Naive thymus-derived CD4-positive, alpha-beta T cell (primary cell): Measurements from ENCODE around the gene AKAP5. TPM values are rescaled to one million over a fixed set of nuclear protein-coding genes. Genes with fewer than 3 reads are reported as not detected.

Source experiments
- ATAC-seq: fragments of 150-1000 bp; cut with Tn5 transposase; 2 replicates; pipeline ENCODE4 v1.10.0; 2021; ENCODE audit warnings: mild to moderate bottlenecking, moderate library complexity
- CTCF ChIA-PET: fragments of 350-600 bp; sonication (Branson Sonifier 250); formaldehyde crosslinking; loops from one replicate; lab custom pipeline; 2021; ENCODE audit warnings: antibody characterized with exemption; lab: Charles Lee
- POLR2A ChIA-PET: fragments of 350-600 bp; sonication (Branson Sonifier 250); formaldehyde crosslinking; loops from one replicate; lab custom pipeline; 2021; ENCODE audit warnings: antibody characterized with exemption, inconsistent platforms; lab: Charles Lee
- DNase-seq, 9 donors: peaks; one replicate each; pipeline versions ENCODE4 v3.0.0 to v3.0.0-alpha.2; 2020 to 2022; ENCODE audit warnings: mixed read lengths in 1 of 9
- H3K27ac ChIP-seq: one replicate; pipeline ENCODE4 v1.7.0; 2013; ENCODE audit warnings: mild to moderate bottlenecking, low read depth, low read length, moderate library complexity
- H3K27me3 ChIP-seq, 2 donors: one replicate each; pipeline ENCODE4 v1.7.0; 2013; ENCODE audit warnings: low read length in 2 of 2, mild to moderate bottlenecking in 2 of 2, moderate library complexity in 2 of 2; ENCODE audit not compliant: control insufficient read depth in 2 of 2, insufficient read depth in 2 of 2
- H3K36me3 ChIP-seq, 3 experiments: 1 replicate in 2 of 3; 2 replicates in 1 of 3; pipeline ENCODE4 v1.7.0; 2013; ENCODE audit warnings: low read length in 3 of 3, mild to moderate bottlenecking in 3 of 3, moderate library complexity in 1 of 3; ENCODE audit not compliant: insufficient read depth in 3 of 3, control insufficient read depth in 2 of 3
- H3K4me1 ChIP-seq, 2 donors: one replicate each; pipeline ENCODE4 v1.7.0; 2013; ENCODE audit warnings: low read length in 2 of 2, mild to moderate bottlenecking in 2 of 2, moderate library complexity in 1 of 2; ENCODE audit not compliant: control insufficient read depth in 2 of 2, insufficient read depth in 2 of 2
- H3K4me3 ChIP-seq: 2 replicates; pipeline ENCODE4 v1.7.0; 2013; ENCODE audit warnings: mild to moderate bottlenecking, low read length
- H3K9me3 ChIP-seq, 3 experiments: 1 replicate in 2 of 3; 2 replicates in 1 of 3; pipeline ENCODE4 v1.7.0; 2013; ENCODE audit warnings: low read length in 3 of 3; ENCODE audit not compliant: control insufficient read depth in 2 of 3
- H3K27ac Mint-ChIP-seq, 9 donors: one replicate each; pipeline ENCODE4 v1.8.0; 2020 to 2022; ENCODE audit warnings: mixed read lengths in 9 of 9, mild to moderate bottlenecking in 8 of 9, moderate library complexity in 5 of 9, inconsistent platforms in 2 of 9
- H3K27me3 Mint-ChIP-seq, 5 donors: one replicate each; pipeline ENCODE4 v1.8.0; 2021 to 2022; ENCODE audit warnings: mixed read lengths in 5 of 5, mild to moderate bottlenecking in 1 of 5
- H3K36me3 Mint-ChIP-seq, 5 donors: one replicate each; pipeline ENCODE4 v1.8.0; 2020 to 2022; ENCODE audit warnings: mixed read lengths in 5 of 5, mild to moderate bottlenecking in 3 of 5, inconsistent platforms in 1 of 5
- H3K4me1 Mint-ChIP-seq, 7 donors: one replicate each; pipeline ENCODE4 v1.8.0; 2020 to 2022; ENCODE audit warnings: mixed read lengths in 7 of 7, mild to moderate bottlenecking in 3 of 7, inconsistent platforms in 1 of 7
- H3K4me3 Mint-ChIP-seq, 10 donors: one replicate each; pipeline ENCODE4 v1.8.0; 2020 to 2022; ENCODE audit warnings: mild to moderate bottlenecking in 10 of 10, mixed read lengths in 10 of 10, moderate library complexity in 6 of 10, inconsistent platforms in 2 of 10
- H3K9me3 Mint-ChIP-seq, 11 donors: one replicate each; pipeline ENCODE4 v1.8.0; 2020 to 2022; ENCODE audit warnings: mixed read lengths in 11 of 11, mild to moderate bottlenecking in 4 of 11, inconsistent platforms in 1 of 11, moderate library complexity in 1 of 11
- intact Hi-C, 2 donors: fragments of 100-400 bp; cut with micrococcal nuclease; formaldehyde crosslinking; loops; one replicate each; pipeline ENCODE4 v1.15.1; 2023
- polyA plus RNA-seq, 2 donors: library from polyadenylated mRNA; unstranded; fragments of 300-500 nt; fragmentation: Illumina TruSeq; gene quantifications; one replicate each; pipeline ENCODE4 v1.2.3, GENCODE V29; 2021
- total RNA-seq, 6 experiments: library from RNA in 5 of 6; stranded (reverse) in 5 of 6; gene quantifications; 1 replicate in 5 of 6; 2 replicates in 1 of 6; pipeline ENCODE4 v1.2.3 and lab custom pipeline; 2021 to 2026

AKAP5 gene
- total and polyA plus RNA-seq, 7 experiments from 2014 or later, result 0.03 to 1.7 (median 0.12) TPM; not detected in 1

DNA sequence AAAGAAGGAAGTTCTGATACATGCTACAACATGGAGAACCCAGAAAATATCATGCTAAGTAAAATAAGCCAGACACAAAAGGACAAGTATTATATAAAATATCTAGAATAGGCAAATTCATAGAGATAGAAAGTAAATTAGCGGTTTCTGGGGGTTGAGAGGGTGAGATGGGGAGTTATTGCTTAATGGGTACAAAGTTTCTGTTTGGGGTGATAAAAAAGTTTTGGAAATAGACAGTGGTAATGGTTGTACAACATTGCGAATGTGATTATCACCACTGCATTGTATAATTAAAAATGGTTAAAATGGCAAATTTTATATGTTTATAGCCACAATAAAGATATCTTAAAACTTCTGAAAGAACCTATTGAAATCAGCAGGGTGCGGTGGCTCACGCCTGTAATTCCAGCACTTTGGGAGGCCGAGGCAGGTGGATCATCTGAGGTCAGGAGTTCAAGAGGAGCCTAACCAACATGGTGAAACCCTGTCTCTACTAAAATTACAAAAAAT lies 23.3 kb downstream of the AKAP5 start:
- Histone ChIP-seq H3K4me1 (peaks cover 0 to 13% of the 10 kb centered on the region in 2 donors), H3K9me3 (no peaks in the 10 kb centered on the region), H3K27ac (no peak overlapping the region), H3K4me3 (no peak overlapping the region), H3K27me3 (no peaks in the 10 kb centered on the region), H3K36me3 (peaks cover 15 to 51% (median 24%) of the 10 kb centered on the region in 3 experiments)
- DNase-seq (no peak), ATAC-seq (no peak)
- ChIA-PET CTCF (interaction anchor here (1.3 to 2.7 kb wide), 3 partner anchors 9 to 23 kb away, joined by 5 to 9 read pairs (median 6); no protein-coding TSS in a partner anchor), POLR2A (interaction anchor here (1.0 to 15.8 kb wide), 4 partner anchors 9 to 27 kb away, joined by 3 to 157 read pairs (median 8); partner anchors contain the start of genes ZBTB1 and ZBTB25)
- Mint-ChIP-seq H3K27me3 (no peaks in the 10 kb centered on the region), H3K9me3 (no peaks in the 10 kb centered on the region), H3K4me1 (peaks cover 22 to 57% (median 42%) of the 10 kb centered on the region in 7 donors), H3K4me3 (no peak overlapping the region), H3K36me3 (peaks cover 6 to 43% (median 23%) of the 10 kb centered on the region in 5 donors), H3K27ac (peak overlapping the region in 3 of 9 donors; percentile 6 to 81 (median 21))
- intact Hi-C loops, result no loop called here

DNA sequence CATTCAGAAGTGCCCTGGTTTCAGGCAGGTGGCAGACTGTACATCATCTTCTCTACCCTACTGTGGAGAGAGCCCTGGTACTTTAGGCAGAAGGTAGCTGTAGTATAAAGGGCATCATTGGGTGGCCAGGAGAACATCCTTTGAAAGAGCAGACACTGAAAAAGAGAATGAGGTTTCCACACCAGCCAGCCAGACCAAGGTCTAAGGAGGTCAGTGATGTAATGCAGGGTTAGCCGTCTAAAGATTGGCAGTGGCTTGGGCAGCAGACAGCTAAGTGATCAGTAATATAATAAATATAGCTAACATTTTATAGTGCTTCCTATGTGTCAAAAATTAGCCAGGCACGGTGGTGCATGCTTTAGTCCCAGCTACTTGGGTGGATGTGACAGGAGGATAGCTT lies 26.3 kb downstream of the AKAP5 start:
- peak overlapping the region in 5 of 9 donors; percentile 40 to 76 (median 46) for H3K27ac Mint-ChIP-seq

DNA sequence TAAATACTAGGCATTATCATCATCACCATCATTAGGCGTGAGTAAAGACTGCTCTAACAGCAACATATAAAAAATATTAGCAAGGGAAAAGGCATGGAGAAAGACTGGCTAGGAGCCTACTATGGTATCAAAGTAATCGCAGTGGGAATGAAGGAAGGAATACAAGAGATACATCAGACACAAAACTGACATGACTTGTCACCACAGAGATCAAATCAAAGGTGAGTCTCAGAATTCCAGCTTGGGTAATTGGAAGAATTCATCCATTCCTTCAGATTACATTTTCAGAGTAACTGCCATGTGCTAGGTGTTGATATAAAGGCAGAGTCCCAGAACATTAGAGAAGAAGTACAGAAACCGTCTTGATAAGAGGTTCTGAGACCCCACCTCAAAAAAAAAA lies 28.2 kb downstream of the AKAP5 start:
- no peak overlapping the region for H3K27ac ChIP-seq
- Mint-ChIP-seq H3K4me3 (peak overlapping the region in 9 of 10 donors; percentile 0 to 68 (median 41)), H3K27me3 (no peaks in the 10 kb centered on the region), H3K4me1 (peaks cover 52 to 82% (median 71%) of the 10 kb centered on the region in 7 donors), H3K36me3 (peaks cover 6 to 48% (median 39%) of the 10 kb centered on the region in 5 donors), H3K9me3 (no peaks in the 10 kb centered on the region), H3K27ac (peak overlapping the region in 6 of 9 donors; percentile 23 to 71 (median 68))
- ATAC-seq, result no peak
- H3K4me3 ChIP-seq, result no peak overlapping the region
- ChIA-PET CTCF (interaction anchor here (1.3 kb wide), 2 partner anchors 16 to 19 kb away, joined by 4 read pairs; no protein-coding TSS in a partner anchor), POLR2A (interaction anchor here (0.9 to 15.8 kb wide), 2 partner anchors 10 to 54 kb away, joined by 3 to 157 read pairs; partner anchors contain the start of genes ZBTB1 and ZBTB25)
- DNase-seq, result no peak
- intact Hi-C loops, result loop anchor here in 1 of 2 donors (1.0 kb wide), 1 partner anchor 10 kb away; the partner anchor contains the start of gene ZBTB25
- H3K9me3 ChIP-seq, result no peaks in the 10 kb centered on the region
- peaks cover 8 to 41% of the 10 kb centered on the region in 2 donors for H3K4me1 ChIP-seq
- H3K36me3 ChIP-seq, result peaks cover 5 to 24% (median 5%) of the 10 kb centered on the region in 3 experiments
- no peaks in the 10 kb centered on the region for H3K27me3 ChIP-seq

More for the DNA sequence above, 26.3 kb downstream of the AKAP5 start:
- Histone ChIP-seq H3K4me1 (peaks cover 1 to 28% of the 10 kb centered on the region in 2 donors), H3K4me3 (no peak overlapping the region), H3K36me3 (peaks cover 13 to 42% (median 22%) of the 10 kb centered on the region in 3 experiments), H3K9me3 (no peaks in the 10 kb centered on the region), H3K27me3 (no peaks in the 10 kb centered on the region), H3K27ac (no peak overlapping the region)
- intact Hi-C loops, result no loop called here
- Mint-ChIP-seq H3K9me3 (no peaks in the 10 kb centered on the region), H3K4me1 (peaks cover 42 to 77% (median 64%) of the 10 kb centered on the region in 7 donors), H3K36me3 (peaks cover 6 to 51% (median 31%) of the 10 kb centered on the region in 5 donors), H3K27me3 (no peaks in the 10 kb centered on the region), H3K4me3 (peak overlapping the region in 3 of 10 donors; percentile 30 to 68 (median 48))
- ChIA-PET CTCF (interaction anchor here (0.9 kb wide), 1 partner anchor 19 kb away, joined by 4 read pairs; no protein-coding TSS in a partner anchor), POLR2A (interaction anchor here (0.6 to 15.8 kb wide), 3 partner anchors 12 to 17 kb away, joined by 3 to 157 read pairs (median 3); partner anchors contain the start of genes ZBTB1 and ZBTB25)
- no peak for ATAC-seq
- no peak for DNase-seq

DNA sequence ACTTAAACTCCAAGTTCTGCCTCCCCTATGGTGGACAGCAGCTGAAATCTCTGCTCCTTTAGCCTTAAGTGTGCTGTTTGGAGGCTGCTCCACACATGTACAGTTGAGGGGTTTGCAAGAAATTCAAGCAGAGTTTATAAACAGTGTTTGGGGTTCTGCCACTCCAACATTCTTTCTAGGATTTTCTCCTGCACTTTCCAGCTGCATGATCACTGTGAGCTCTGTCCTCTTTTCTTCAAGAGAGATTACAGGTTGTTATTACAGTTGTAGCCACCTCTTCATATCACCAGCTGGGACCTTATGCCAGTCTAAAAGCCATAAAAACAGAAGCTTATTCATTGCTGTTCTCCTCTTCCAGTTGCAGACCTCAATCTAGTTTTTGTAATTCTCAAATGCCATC lies 30.0 kb downstream of the AKAP5 start:
- H3K4me3 ChIP-seq, result no peak overlapping the region
- Mint-ChIP-seq H3K27me3 (no peaks in the 10 kb centered on the region), H3K9me3 (no peaks in the 10 kb centered on the region), H3K4me3 (peak overlapping the region in 4 of 10 donors; percentile 1 to 76 (median 36)), H3K36me3 (peaks cover 6 to 44% (median 39%) of the 10 kb centered on the region in 5 donors), H3K27ac (peak overlapping the region in 4 of 9 donors; percentile 10 to 84 (median 62)), H3K4me1 (peaks cover 61 to 94% (median 86%) of the 10 kb centered on the region in 7 donors)
- DNase-seq (no peak), ATAC-seq (no peak)
- CTCF ChIA-PET, result interaction anchor here (0.8 to 3.4 kb wide), 4 partner anchors 8 to 16 kb away, joined by 3 to 13 read pairs (median 8); no protein-coding TSS in a partner anchor
- H3K9me3 ChIP-seq, result no peaks in the 10 kb centered on the region
- no peaks in the 10 kb centered on the region for H3K27me3 ChIP-seq
- H3K4me1 ChIP-seq, result peaks cover 16 to 56% of the 10 kb centered on the region in 2 donors
- H3K36me3 ChIP-seq, result peaks cover 0 to 12% (median 5%) of the 10 kb centered on the region in 3 experiments
- H3K27ac ChIP-seq, result no peak overlapping the region
- intact Hi-C loops, result no loop called here
- POLR2A ChIA-PET, result interaction anchor here (0.6 to 15.8 kb wide), 3 partner anchors 8 to 16 kb away, joined by 3 to 157 read pairs (median 3); partner anchors contain the start of genes ZBTB1 and ZBTB25

DNA sequence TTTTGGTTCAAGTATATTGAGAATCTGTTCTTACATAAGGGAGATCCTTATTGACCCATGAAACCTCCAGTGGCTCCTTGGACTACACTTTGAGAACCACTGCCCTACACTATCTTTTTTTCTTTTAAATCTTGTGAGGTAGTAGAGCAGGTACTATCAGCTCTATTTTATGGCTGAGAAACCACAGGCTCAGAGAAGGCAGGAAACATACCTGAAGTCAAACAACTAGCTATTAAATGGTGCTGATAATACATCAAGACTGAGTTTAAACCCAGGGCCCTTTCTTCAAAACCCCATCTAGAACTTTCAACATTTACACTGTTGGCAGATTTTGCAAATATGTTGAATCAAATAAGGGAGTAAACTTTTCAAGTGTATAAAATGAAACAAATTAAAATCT lies 31.5 kb downstream of the AKAP5 start:
- peaks cover 59 to 88% (median 71%) of the 10 kb centered on the region in 7 donors for H3K4me1 Mint-ChIP-seq
- peaks cover 0 to 7% (median 5%) of the 10 kb centered on the region in 3 experiments for H3K36me3 ChIP-seq
- H3K36me3 Mint-ChIP-seq, result peaks cover 0 to 34% (median 30%) of the 10 kb centered on the region in 5 donors
- no peak for ATAC-seq
- H3K9me3 Mint-ChIP-seq, result no peaks in the 10 kb centered on the region
- CTCF ChIA-PET, result interaction anchor here (0.6 to 3.4 kb wide), 6 partner anchors 10 to 153 kb away, joined by 3 to 13 read pairs (median 6); no protein-coding TSS in a partner anchor
- H3K4me3 ChIP-seq, result no peak overlapping the region
- H3K27ac ChIP-seq, result peak overlapping the region; percentile 4
- peak overlapping the region in 8 of 10 donors; percentile 37 to 77 (median 66) for H3K4me3 Mint-ChIP-seq
- peak in 1 of 9 donors; percentile 17 for DNase-seq
- POLR2A ChIA-PET, result interaction anchor here (0.6 to 15.8 kb wide), 7 partner anchors 6 to 418 kb away, joined by 3 to 157 read pairs (median 5); partner anchors contain the start of genes ZBTB1 and ZBTB25
- peaks cover 31 to 57% of the 10 kb centered on the region in 2 donors for H3K4me1 ChIP-seq
- intact Hi-C loops, result loop anchor here in 1 of 2 donors (1.0 kb wide), 1 partner anchor 15 kb away; no protein-coding TSS in a partner anchor
- H3K27me3 Mint-ChIP-seq, result no peaks in the 10 kb centered on the region
- no peaks in the 10 kb centered on the region for H3K27me3 ChIP-seq
- peak overlapping the region in 8 of 9 donors; percentile 43 to 86 (median 77) for H3K27ac Mint-ChIP-seq
- no peaks in the 10 kb centered on the region for H3K9me3 ChIP-seq

DNA sequence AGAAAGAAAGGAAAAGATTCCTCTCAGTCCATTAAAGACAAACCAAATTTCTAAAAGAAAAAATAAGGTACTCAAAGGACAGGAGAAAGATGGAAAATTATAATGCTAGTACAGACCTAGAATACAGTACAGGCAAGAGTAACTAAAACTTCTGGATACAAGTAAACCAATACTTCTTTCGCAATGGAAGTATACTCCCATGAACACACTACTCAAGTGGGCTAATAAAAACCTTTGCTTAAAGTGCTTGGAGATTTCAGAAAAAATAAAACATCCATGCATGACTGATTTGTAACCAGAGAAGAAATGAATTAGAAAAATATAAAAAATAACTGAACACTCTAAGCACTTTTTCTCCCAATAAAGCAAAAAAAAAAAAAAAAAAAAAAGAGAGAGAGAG lies 34.8 kb downstream of the AKAP5 start:
- Mint-ChIP-seq H3K27me3 (peaks cover 0 to 3% (median 0%) of the 10 kb centered on the region in 5 donors), H3K36me3 (peaks cover 0 to 26% (median 15%) of the 10 kb centered on the region in 5 donors), H3K9me3 (peaks cover 0 to 3% (median 0%) of the 10 kb centered on the region in 11 donors), H3K4me1 (peaks cover 41 to 62% (median 52%) of the 10 kb centered on the region in 7 donors), H3K27ac (peak overlapping the region; percentile 80 to 100 (median 99)), H3K4me3 (peak overlapping the region; percentile 72 to 100 (median 90))
- Histone ChIP-seq H3K4me3 (no peak overlapping the region), H3K27me3 (no peaks in the 10 kb centered on the region), H3K27ac (peak overlapping the region; percentile 99), H3K4me1 (peaks cover 37 to 39% of the 10 kb centered on the region in 2 donors), H3K36me3 (peaks cover 0 to 8% (median 3%) of the 10 kb centered on the region in 3 experiments), H3K9me3 (no peaks in the 10 kb centered on the region)
- intact Hi-C loops, result loop anchor here in 1 of 2 donors (5.0 kb wide), 2 partner anchors 33 to 53 kb away; partner anchors contain the start of gene AKAP5
- ATAC-seq, result no peak
- POLR2A ChIA-PET, result interaction anchor here (1.3 to 6.5 kb wide), 4 partner anchors 10 to 30 kb away, joined by 3 to 157 read pairs (median 21); no protein-coding TSS in a partner anchor
- no peak for DNase-seq
- CTCF ChIA-PET, result interaction anchor here (0.6 kb wide), 1 partner anchor 19 kb away, joined by 3 read pairs; no protein-coding TSS in a partner anchor
